Measurements from ENCODE around the gene TSHZ2. TPM values are rescaled to one million over a fixed set of nuclear protein-coding genes. Genes with fewer than 3 reads are reported as not detected.

TSHZ2 gene
- total and polyA plus RNA-seq, 2 of the 4 experiments (the other 2 are of a cell fraction), result under 0.01 to 0.02 TPM

DNA sequence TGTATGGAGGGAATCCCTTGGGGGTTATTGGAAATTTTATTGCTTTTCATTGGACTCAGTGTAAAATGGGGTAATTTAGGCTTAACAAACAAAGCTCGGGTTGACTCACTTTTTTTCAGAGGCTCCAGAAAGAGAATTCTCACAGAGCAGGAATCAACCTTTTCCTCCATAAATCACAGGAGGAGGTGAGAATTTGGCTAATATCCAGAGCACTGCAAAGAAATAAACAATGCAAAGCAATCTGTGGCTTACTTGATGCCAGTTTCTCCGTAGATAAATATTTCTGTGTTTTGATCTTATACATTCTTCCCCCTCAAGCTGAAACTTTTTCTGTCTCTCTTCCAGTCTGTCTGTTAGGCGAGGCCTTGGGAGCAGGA, 176.6 kb downstream of the TSHZ2 start:
- Histone ChIP-seq H2BK120ac (ENCODE audit: low read depth, low read length) (no peak overlapping the region), H3K36me3 (ENCODE audit: control insufficient read depth, insufficient read depth, low read length) (no peaks in the 10 kb centered on the region), H3K23ac (ENCODE audit: low read depth, low read length) (no peak overlapping the region), H2AK5ac (ENCODE audit: low read depth, low read length) (no peak overlapping the region), H2AFZ (replicated peaks; ENCODE audit: low read length, poor library complexity) (no peak overlapping the region), H3K4me2 (ENCODE audit: low read depth, low read length) (no peak overlapping the region), H3K4me3 (ENCODE audit: insufficient read depth, low read depth, low read length) (no peak overlapping the region), H3K4me1 (ENCODE audit: control insufficient read depth, insufficient read depth, low read length) (no peaks in the 10 kb centered on the region), H4K91ac (ENCODE audit: insufficient read depth, low read depth, low read length) (no peak overlapping the region), H3K14ac (replicated peaks; ENCODE audit: low read depth, low read length) (no peak overlapping the region), H4K5ac (ENCODE audit: low read depth, low read length) (no peak overlapping the region), H3K79me1 (ENCODE audit: low read depth in 1 of 2, low read length in 2 of 2) (no peaks in the 10 kb centered on the region), H2BK5ac (ENCODE audit: low read depth, low read length, poor library complexity, severe bottlenecking) (no peak overlapping the region), H3K9me1 (ENCODE audit: insufficient read depth, low read length) (no peaks in the 10 kb centered on the region), H2BK15ac (ENCODE audit: low read depth, low read length) (no peak overlapping the region), H4K20me1 (ENCODE audit: insufficient read depth, low read length) (no peaks in the 10 kb centered on the region), H3K9ac (ENCODE audit: low read depth, low read length) (no peak overlapping the region), H3K56ac (ENCODE audit: extremely low read depth, insufficient read depth, low read length) (no peak overlapping the region), H3K27ac (ENCODE audit: insufficient read depth, low read length) (no peak overlapping the region), H2BK20ac (ENCODE audit: low read depth, low read length) (no peak overlapping the region), H2AK9ac (replicated peaks; ENCODE audit: low read depth, low read length, poor library complexity) (no peak overlapping the region), H3K27me3 (ENCODE audit: control insufficient read depth, insufficient read depth, low read length) (no peaks in the 10 kb centered on the region), H3K9me3 (ENCODE audit: control insufficient read depth, insufficient read depth, low read length) (no peaks in the 10 kb centered on the region), H3K4ac (ENCODE audit: low read depth, low read length) (no peak overlapping the region), H4K8ac (ENCODE audit: low read depth in 2 of 2, low read length in 2 of 2) (no peak overlapping the region), H3K18ac (ENCODE audit: low read depth, low read length) (no peak overlapping the region)
- TF ChIP-seq CEBPB (IDR thresholded peaks at IDR 0.05; ENCODE audit: low read depth, low read length) (no peak), RFX5 (IDR thresholded peaks at IDR 0.05; ENCODE audit: low read depth, low read length) (no peak), NFE2L2 (IDR thresholded peaks at IDR 0.05; ENCODE audit: low read depth, low read length) (no peak), CHD1 (IDR thresholded peaks at IDR 0.05; ENCODE audit: low read depth, low read length) (no peak), MAFK (IDR thresholded peaks at IDR 0.05; ENCODE audit: low read depth, low read length) (no peak), MAZ (IDR thresholded peaks at IDR 0.05; ENCODE audit: borderline replicate concordance, low read depth, low read length) (no peak), ELK1 (IDR thresholded peaks at IDR 0.05; ENCODE audit: borderline replicate concordance, low read depth, low read length) (no peak), RAD21 (IDR thresholded peaks at IDR 0.05; ENCODE audit: low read length) (no peak), SMC3 (IDR thresholded peaks at IDR 0.05; ENCODE audit: low read depth, low read length) (no peak), RCOR1 (IDR thresholded peaks at IDR 0.05; ENCODE audit: insufficient replicate concordance, low read length) (no peak), MXI1 (IDR thresholded peaks at IDR 0.05; ENCODE audit: borderline replicate concordance, low read depth, low read length) (no peak), BHLHE40 (IDR thresholded peaks at IDR 0.05; ENCODE audit: low read depth, low read length) (no peak), FOS (IDR thresholded peaks at IDR 0.05; ENCODE audit: low read depth, low read length) (no peak), POLR2A (IDR thresholded peaks at IDR 0.05; ENCODE audit: low read depth, low read length) (no peak), USF2 (IDR thresholded peaks at IDR 0.05; ENCODE audit: low read depth, low read length) (no peak)
- TF ChIP-seq, protein P1, sequence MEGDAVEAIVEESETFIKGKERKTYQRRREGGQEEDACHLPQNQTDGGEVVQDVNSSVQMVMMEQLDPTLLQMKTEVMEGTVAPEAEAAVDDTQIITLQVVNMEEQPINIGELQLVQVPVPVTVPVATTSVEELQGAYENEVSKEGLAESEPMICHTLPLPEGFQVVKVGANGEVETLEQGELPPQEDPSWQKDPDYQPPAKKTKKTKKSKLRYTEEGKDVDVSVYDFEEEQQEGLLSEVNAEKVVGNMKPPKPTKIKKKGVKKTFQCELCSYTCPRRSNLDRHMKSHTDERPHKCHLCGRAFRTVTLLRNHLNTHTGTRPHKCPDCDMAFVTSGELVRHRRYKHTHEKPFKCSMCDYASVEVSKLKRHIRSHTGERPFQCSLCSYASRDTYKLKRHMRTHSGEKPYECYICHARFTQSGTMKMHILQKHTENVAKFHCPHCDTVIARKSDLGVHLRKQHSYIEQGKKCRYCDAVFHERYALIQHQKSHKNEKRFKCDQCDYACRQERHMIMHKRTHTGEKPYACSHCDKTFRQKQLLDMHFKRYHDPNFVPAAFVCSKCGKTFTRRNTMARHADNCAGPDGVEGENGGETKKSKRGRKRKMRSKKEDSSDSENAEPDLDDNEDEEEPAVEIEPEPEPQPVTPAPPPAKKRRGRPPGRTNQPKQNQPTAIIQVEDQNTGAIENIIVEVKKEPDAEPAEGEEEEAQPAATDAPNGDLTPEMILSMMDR (conservative IDR thresholded peaks at IDR 0.05; ENCODE audit: low read depth, low read length), result no peak
- BruUV-seq (replicated peaks), result no TSS peak
- ATAC-seq (ENCODE audit: low read depth), result no peak
- no peak for DNase-seq
- dilution Hi-C loops (cut with HindIII; ENCODE audit: low sequenced_read_pairs, unreplicated experiment) (no loop called here), in situ Hi-C loops (cut with MboI; ENCODE audit: low sequenced_read_pairs) (loop anchor here (5.0 kb wide), 1 partner anchor 399 kb away; no protein-coding TSS in a partner anchor), intact Hi-C loops (cut with micrococcal nuclease) (no loop called here)
- CTCF ChIA-PET, result interaction anchor here (0.5 kb wide), 1 partner anchor 767 kb away, joined by 8 read pairs; no protein-coding TSS in a partner anchor
- WGBS, 2 experiments (ENCODE audit: extremely low coverage in 2 of 2, insufficient read length in 1 of 2), result no CpG with 5 or more reads among the region's 3 CpGs
- POLR2A ChIA-PET (ENCODE audit: unreplicated experiment), result no interaction called here

All from IMR-90 (cell line).